NCI-H2029 (cell line): ENCODE data around the gene SEMA5A.

ENCODE experiments used
- DNase-seq: peaks from one replicate; lab custom pipeline; 2025; lab: John Stamatoyannopoulos, UW

The SEMA5A gene

DNA sequence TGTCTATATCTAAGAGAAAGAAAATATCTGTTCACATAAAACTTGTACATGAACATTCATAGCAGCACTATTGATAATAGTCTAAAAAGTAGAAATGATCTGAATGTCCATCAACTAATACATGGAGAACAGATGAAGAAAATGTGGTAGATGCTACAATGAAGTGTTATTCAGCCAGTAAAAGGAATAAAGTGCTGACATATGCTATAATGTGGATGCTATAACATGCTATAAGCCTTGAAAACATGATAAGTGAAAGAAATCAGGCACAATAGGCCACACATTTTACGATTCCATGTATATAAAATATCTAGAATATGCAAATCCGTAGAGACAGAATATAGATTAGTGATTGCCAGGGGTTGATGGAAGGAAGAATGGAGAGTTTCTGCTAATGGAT is 146.8 kb downstream of the SEMA5A start:
- DNase-seq = no peak

DNA sequence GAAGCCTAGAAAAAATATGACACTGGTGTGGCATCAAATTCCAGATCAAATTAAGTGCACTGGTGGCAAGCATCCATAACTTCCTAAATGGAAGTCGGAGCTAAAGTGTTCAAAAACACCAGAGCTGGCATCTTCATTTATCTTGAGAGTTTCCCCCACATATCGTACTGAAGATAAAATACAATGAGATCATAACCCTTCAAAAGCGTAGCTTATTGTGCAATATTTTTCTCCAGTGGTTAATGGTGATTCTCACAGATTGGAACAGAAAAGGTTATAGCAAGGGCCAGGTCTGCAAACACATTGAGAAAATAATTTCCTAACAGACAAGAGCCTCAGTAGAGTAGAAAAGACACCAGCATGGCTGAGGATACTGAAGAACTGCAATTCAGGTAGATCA is 147.6 kb downstream of the SEMA5A start:
- DNase-seq = no peak

DNA sequence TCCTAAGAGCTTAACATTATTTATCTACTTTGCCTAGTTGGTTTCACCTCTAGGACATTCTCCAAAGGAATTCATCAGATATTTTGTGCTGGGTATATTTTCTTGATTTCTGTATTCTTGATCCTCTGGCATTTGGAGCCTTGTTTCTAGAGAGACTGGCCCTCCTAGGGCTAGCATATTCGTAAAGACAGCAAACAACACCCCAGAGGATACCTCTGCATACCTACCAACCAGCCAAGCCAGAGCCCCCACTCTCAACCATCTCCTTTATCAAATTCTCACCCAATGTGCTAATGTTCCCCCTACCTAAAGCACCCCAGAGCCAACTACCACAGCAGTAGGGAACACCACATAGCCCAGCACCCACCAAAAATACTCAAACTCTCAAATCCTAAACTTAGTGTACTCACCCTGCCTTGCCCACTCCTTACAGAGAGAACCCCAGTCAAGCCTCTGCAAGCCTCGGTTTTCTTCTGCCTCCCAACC is 149.5 kb downstream of the SEMA5A start:
- no peak for DNase-seq

DNA sequence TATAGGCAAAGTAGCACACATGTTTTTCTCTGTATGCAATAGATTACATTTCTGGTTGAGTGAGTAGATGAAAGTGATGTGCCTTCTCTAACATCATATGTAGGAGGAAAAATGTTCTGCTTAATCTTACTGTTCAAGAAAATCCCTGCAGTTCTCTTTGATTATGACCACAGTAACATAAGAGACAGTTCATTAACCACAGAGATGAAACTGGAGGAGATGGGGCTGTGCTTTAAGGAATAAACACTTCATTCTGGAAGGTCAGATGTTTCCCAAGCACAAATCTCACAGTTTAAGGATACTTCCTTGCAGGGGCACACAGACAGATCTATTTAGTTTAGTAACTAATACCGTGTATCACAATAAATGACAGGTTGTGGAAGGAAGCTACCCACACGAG is 150.2 kb downstream of the SEMA5A start:
- DNase-seq = no peak

DNA sequence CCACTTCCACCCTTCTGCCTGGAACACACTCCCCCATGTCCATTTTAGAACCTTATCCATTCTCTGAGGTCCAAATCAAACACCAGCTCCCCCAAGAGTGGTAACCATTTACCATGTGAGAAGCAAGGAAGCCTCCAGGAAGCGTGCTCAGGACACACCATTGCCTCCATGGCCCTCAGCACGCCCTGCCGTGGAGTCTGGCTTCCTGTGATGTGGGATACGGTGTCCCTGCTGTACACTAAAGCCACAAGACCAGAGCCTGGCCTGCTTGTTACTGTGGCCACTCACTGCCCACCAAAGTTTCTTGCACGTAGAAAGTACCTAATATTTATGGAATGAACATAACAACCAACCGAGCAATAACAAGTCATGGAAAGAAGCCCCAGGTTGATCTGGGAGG is 151.7 kb downstream of the SEMA5A start:
- no peak for DNase-seq

- DNase-seq = no peak
Observed at GRCh38 chr5:9392625-9393024, 153.2 kb downstream of the SEMA5A start.

GRCh38 chr5:9391080-9391479 is 154.8 kb downstream of the SEMA5A start:
- no peak for DNase-seq

DNA sequence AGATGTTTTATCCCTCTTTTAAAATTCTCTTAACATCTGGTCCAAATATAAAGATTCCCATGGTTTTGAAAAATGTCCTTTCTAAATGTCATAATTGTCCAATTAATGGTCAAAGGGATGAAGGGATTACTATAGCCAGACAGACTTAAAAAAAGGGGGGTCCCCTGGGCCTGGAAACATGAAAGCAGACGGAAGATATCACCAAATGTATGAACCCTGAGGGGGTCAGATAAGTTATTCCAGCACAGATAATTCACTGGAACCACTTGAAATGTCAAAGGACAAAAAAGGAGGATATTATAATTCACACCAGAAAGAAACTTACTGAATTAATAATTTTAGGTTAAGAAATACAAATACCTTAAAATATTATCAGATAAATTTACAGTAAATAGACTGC is 155.8 kb downstream of the SEMA5A start:
- no peak for DNase-seq

GRCh38 chr5:9388941-9389674 is 156.8 kb downstream of the SEMA5A start:
- no peak for DNase-seq

GRCh38 chr5:9387879-9388278 is 158.0 kb downstream of the SEMA5A start:
- DNase-seq = no peak

DNA sequence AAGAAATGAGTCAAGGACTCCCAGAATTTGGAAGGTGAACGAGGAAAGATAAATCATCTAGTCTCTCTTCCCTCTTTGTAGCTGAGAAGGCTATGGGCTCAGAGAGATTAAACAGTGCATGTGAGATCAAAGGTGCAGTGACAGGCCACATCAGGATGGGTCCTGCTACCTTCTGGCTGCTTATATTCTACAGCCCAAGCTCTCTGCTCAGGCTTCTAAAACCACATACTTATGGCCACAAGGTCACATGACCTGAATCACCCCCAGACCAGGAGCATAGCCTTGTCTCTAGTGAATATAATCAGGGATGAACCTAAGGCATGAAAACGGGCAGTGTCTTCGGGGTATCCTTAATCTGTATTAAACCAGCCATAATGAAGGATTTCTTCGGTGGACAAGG is 158.9 kb downstream of the SEMA5A start:
- DNase-seq = no peak

- no peak for DNase-seq
Observed at GRCh38 chr5:9382522-9382921, 163.4 kb downstream of the SEMA5A start.

- no peak for DNase-seq
Observed at GRCh38 chr5:9381464-9381863, 164.4 kb downstream of the SEMA5A start.

DNA sequence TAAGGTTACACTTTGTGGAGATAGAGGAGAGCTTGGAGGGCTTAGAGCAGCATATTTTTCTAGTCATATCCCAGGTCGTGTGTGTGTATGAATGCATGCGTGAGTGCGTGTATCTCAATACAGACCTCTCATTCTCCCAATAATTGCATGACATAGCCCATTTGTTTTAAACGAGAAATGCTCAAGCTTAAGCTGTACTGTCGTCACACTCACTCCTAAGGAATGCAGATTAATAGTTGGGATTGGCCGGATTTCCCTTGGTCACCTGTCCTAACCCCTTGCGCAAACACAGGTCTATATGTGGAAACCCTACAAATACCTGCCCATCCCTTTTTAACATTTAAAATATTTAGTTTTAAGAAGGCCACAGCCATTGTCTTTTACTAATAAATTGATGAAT is 165.8 kb downstream of the SEMA5A start:
- DNase-seq = no peak

DNA sequence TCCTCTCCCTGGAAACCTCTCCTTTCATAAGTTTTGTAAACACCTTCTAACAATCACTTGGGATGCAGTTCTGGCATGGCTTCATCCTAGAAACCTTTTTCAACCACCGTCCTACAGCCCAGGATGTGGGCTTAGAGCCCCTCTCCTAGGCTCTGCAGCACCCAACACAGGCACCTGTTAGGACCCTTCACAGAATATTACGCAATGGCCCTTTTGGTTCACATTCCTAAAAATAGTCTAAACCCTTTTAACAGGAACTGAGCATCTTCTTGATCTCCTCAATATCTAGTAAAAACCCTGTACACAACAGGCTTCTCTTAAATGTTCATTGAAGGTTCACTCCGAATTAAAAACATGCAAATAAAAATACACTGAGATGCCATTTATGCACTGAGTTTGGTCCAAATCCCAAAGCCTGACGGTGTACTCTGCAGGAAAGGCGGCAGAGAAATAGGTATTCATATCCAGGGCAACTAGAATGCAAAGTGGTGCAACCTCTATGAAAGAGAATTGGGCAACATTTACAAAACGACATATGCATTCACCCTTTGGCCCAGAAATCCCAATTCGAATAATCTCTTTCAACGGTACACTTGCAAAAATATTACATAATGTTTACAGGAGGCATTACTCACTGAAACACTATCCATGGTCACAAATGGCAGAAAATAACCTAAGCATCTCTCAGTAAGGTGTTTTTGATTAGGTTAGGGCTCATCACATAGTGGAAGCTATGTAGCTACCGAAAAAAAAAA is 169.3 kb downstream of the SEMA5A start:
- DNase-seq = no peak

GRCh38 chr5:9375756-9376155 is 170.1 kb downstream of the SEMA5A start:
- DNase-seq = no peak

DNA sequence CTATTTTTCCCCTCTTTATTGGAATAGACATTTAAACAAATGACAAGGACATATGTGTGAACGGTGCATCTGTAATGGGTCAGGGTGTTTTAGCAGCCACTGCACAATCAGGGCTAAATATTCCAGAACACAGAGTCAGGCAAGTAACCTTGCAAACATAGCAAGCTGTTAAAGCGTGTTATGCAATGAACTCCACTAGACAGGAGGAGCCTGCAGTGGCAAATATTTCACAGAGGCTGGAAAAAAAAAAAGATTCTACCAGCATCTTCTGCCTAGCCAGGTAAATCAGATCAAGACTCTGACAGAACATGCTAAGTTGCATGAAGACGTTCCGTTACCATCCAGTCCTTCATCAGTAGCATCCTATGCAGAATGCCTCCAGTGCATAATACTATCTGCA is 171.8 kb downstream of the SEMA5A start:
- DNase-seq = no peak

GRCh38 chr5:9373571-9373970 is 172.3 kb downstream of the SEMA5A start:
- no peak for DNase-seq

- DNase-seq = no peak
Observed at GRCh38 chr5:9370256-9370655, 175.6 kb downstream of the SEMA5A start.

- DNase-seq = no peak
Observed at GRCh38 chr5:9365512-9365911, 180.4 kb downstream of the SEMA5A start.

GRCh38 chr5:9363449-9363848 is 182.4 kb downstream of the SEMA5A start:
- DNase-seq = no peak

- DNase-seq = no peak
Observed at GRCh38 chr5:9363026-9363425, 182.8 kb downstream of the SEMA5A start.

DNA sequence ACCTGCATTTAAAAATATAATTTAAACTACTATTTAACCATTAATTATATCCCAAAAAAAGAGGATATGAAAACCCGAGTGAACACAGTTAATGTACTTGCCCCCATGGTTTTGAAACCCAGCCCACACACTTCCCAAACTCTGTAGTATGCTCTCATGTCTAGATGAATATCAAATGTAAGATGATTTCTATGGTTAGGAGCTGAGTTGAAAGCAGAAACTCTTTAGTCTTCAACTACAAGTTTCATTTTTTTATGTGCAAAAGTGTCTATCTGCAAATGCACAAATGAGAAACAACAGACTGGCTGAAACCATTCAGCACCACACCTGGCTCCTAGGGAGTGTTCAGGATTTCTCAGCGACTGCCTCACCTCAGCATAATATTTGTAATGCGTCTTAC is 183.3 kb downstream of the SEMA5A start:
- DNase-seq = no peak

DNA sequence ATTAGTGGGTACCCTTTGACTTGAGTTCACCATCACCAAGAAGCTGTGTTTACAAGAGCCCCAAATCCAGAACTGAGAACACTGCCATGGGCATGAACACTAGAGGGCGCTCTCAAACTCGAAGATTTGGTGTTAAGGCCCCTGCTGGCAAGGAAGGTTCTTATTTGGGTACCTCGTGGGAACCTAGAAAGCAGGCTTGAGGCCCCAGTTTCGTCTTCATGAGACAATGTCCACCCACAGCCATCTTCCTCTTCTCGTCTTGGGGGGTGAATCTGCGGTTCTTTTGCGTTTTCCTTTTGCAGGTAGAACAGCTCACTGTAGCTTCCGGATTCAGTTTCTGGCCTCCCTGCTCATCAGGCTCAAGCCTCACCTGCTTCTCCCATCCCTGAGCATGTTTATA is 184.0 kb downstream of the SEMA5A start:
- no peak for DNase-seq
